ENCODE data around the gene IL1RAPL2.
"Not testable (repeated sequence)": the region's sequence is repeated elsewhere in the genome, so short reads cannot be mapped to it uniquely, and the experiment has no call there.

The IL1RAPL2 gene

GRCh38 chrX:105775679-105776078 lies 1209.7 kb downstream of the IL1RAPL2 start:
- no peak for DNase-seq

GRCh38 chrX:105781804-105782203 lies 1215.8 kb downstream of the IL1RAPL2 start:
- no peak for DNase-seq

GRCh38 chrX:105796877-105797276 lies 1230.9 kb downstream of the IL1RAPL2 start:
- DNase-seq: not testable (repeated sequence)

GRCh38 chrX:105803891-105804290 lies 1237.9 kb downstream of the IL1RAPL2 start:
- no peak for DNase-seq

- DNase-seq: not testable (repeated sequence)
These were observed 1239.7 kb downstream of the IL1RAPL2 start for GRCh38 chrX:105805655-105806054.

- DNase-seq: no peak
These were observed 1250.5 kb downstream of the IL1RAPL2 start for GRCh38 chrX:105816517-105816916.
